T-cell (primary cell): ENCODE measurements around the gene MFAP3. TPM values are rescaled to one million over a fixed set of nuclear protein-coding genes. Genes with fewer than 3 reads are reported as not detected.
A peak's percentile ranks its signal among the peaks of the same experiment; 100 is the strongest.

Experiments
- ATAC-seq, 4 experiments: fragments of 200-7000 bp in 3 of 4; fragments of 150-1000 bp in 1 of 4; cut with Tn5 transposase; replicated peaks in 1 of 4; 1 replicate in 3 of 4; 2 replicates in 1 of 4; pipeline ENCODE4 v1.10.0; 2021; ENCODE audit warnings: moderate library complexity in 3 of 4, mild to moderate bottlenecking in 2 of 4, moderate number of reproducible peaks in 1 of 4
- CTCF ChIA-PET, 2 donors: fragments of 300-600 bp; sonication (Branson Sonifier 250); formaldehyde crosslinking; loops; one replicate each; lab custom pipeline; 2022; ENCODE audit warnings: antibody characterized with exemption in 2 of 2; lab: Charles Lee
- POLR2A ChIA-PET, 2 donors: fragments of 300-600 bp; sonication (Branson Sonifier 250); formaldehyde crosslinking; loops; one replicate each; lab custom pipeline; 2022; ENCODE audit warnings: antibody characterized with exemption in 2 of 2; lab: Charles Lee
- DNase-seq, 35 experiments: peaks; one replicate each; pipeline versions ENCODE4 v3.0.0 to v3.0.0-alpha.2; 2013 to 2023
- H3K27ac ChIP-seq: one replicate; pipeline ENCODE4 v1.5.1; 2013; ENCODE audit warnings: low read length
- H3K27me3 ChIP-seq, 2 experiments: replicated peaks in 1 of 2; 1 replicate in 1 of 2; 2 replicates in 1 of 2; pipeline versions ENCODE4 v1.6.1 to v1.7.0; 2013; ENCODE audit warnings: low read length in 1 of 2, mixed read lengths in 1 of 2; ENCODE audit not compliant: control insufficient read depth in 2 of 2, insufficient read depth in 2 of 2; ENCODE audit errors: extremely low read depth in 1 of 2
- H3K36me3 ChIP-seq, 2 donors: 1 replicate in 1 of 2; 2 replicates in 1 of 2; pipeline versions ENCODE4 v1.6.1 to v1.7.0; 2013; ENCODE audit warnings: low read length in 1 of 2; ENCODE audit not compliant: control insufficient read depth in 2 of 2, insufficient read depth in 1 of 2; ENCODE audit errors: extremely low read depth in 1 of 2
- H3K4me1 ChIP-seq, 2 experiments: 1 replicate in 1 of 2; 2 replicates in 1 of 2; pipeline versions ENCODE4 v1.6.1 to v1.7.0; 2013; ENCODE audit warnings: low read length in 2 of 2, mixed read lengths in 1 of 2; ENCODE audit not compliant: insufficient read depth in 2 of 2, control insufficient read depth in 1 of 2; ENCODE audit errors: extremely low read depth in 1 of 2
- H3K4me3 ChIP-seq, 2 donors: 1 replicate in 1 of 2; 2 replicates in 1 of 2; pipeline versions ENCODE4 v1.5.1 to v1.7.0; 2013; ENCODE audit warnings: mild to moderate bottlenecking in 2 of 2, low read length in 1 of 2, moderate library complexity in 1 of 2; ENCODE audit not compliant: control insufficient read depth in 1 of 2; ENCODE audit errors: extremely low read depth in 1 of 2
- H3K9me3 ChIP-seq: 2 replicates; pipeline ENCODE4 v1.7.0; 2013
- H3K27ac Mint-ChIP-seq, 2 donors: one replicate each; pipeline ENCODE4 v1.8.0; 2020 to 2021; ENCODE audit warnings: mild to moderate bottlenecking in 2 of 2, mixed read lengths in 2 of 2
- H3K27me3 Mint-ChIP-seq, 2 donors: one replicate each; pipeline ENCODE4 v1.8.0; 2021 to 2022; ENCODE audit warnings: mixed read lengths in 2 of 2
- H3K36me3 Mint-ChIP-seq: one replicate; pipeline ENCODE4 v1.8.0; 2021; ENCODE audit warnings: mixed read lengths
- H3K4me1 Mint-ChIP-seq, 3 donors: one replicate each; pipeline ENCODE4 v1.8.0; 2020 to 2022; ENCODE audit warnings: mixed read lengths in 3 of 3, mild to moderate bottlenecking in 1 of 3
- H3K4me3 Mint-ChIP-seq, 3 donors: one replicate each; pipeline ENCODE4 v1.8.0; 2020 to 2022; ENCODE audit warnings: mild to moderate bottlenecking in 3 of 3, mixed read lengths in 3 of 3, moderate library complexity in 3 of 3
- H3K9me3 Mint-ChIP-seq, 3 donors: one replicate each; pipeline ENCODE4 v1.8.0; 2020 to 2022; ENCODE audit warnings: mixed read lengths in 3 of 3
- WGBS: methylation state at CpG from one replicate; pipeline ENCODE4 v1.1.5; 2013; ENCODE audit warnings: missing lambda C conversion rate; ENCODE audit not compliant: insufficient coverage; 5-methylcytosine and 5-hydroxymethylcytosine counted together
- total RNA-seq, 35 experiments: library from RNA in 6 of 35; stranded (reverse) in 6 of 35; fragments of 120-200 nt in 1 of 35; gene quantifications; one replicate each; pipeline versions ENCODE4 v1.2.1 to v1.2.4 and lab custom pipeline; 2013 to 2026

MFAP3 gene
- total RNA-seq, 5 donors from 2014 or later (not counting 1 experiment from before 2014, with no cell fraction given), result 15.5 to 25.1 (median 23.6) TPM

DNA sequence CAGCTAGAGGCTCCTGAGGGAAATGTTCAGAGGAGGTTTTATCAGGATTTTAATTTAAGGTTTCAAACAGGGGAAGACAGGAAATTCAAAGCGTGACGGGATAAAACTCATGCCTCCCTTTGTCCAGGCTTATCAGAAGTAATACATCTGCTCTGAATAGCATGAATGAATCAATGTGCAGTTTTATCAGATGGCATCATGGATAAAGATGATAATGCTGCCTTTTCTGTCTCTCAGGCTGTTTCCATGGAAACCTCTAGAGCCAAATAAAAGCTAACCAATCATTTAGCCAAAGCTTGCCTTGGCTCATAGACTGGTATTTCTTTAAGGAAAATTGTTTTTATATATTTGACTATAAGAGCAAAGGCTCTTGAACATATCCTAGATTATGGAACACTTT is 16.4 kb downstream of the MFAP3 start:
- no peaks in the 10 kb centered on the region for H3K27me3 Mint-ChIP-seq
- Histone ChIP-seq H3K27me3 (no peaks in the 10 kb centered on the region), H3K9me3 (no peaks in the 10 kb centered on the region), H3K4me1 (peaks cover 0 to 8% of the 10 kb centered on the region in 2 experiments), H3K27ac (no peak overlapping the region), H3K36me3 (peaks cover 0 to 22% of the 10 kb centered on the region in 2 donors), H3K4me3 (no peak overlapping the region)
- peaks cover 29 to 35% (median 33%) of the 10 kb centered on the region in 3 donors for H3K4me1 Mint-ChIP-seq
- POLR2A ChIA-PET, result no interaction called here
- DNase-seq, result no peak
- CTCF ChIA-PET, result interaction anchor here in 1 of 2 donors (0.6 kb wide), 1 partner anchor 305 kb away, joined by 4 read pairs; no protein-coding TSS in a partner anchor
- no CpG with 5 or more reads among the region's 2 CpGs for WGBS
- no peaks in the 10 kb centered on the region for H3K9me3 Mint-ChIP-seq
- H3K36me3 Mint-ChIP-seq, result peaks cover 48% of the 10 kb centered on the region
- no peak overlapping the region for H3K27ac Mint-ChIP-seq
- ATAC-seq, result no peak
- no peak overlapping the region for H3K4me3 Mint-ChIP-seq

DNA sequence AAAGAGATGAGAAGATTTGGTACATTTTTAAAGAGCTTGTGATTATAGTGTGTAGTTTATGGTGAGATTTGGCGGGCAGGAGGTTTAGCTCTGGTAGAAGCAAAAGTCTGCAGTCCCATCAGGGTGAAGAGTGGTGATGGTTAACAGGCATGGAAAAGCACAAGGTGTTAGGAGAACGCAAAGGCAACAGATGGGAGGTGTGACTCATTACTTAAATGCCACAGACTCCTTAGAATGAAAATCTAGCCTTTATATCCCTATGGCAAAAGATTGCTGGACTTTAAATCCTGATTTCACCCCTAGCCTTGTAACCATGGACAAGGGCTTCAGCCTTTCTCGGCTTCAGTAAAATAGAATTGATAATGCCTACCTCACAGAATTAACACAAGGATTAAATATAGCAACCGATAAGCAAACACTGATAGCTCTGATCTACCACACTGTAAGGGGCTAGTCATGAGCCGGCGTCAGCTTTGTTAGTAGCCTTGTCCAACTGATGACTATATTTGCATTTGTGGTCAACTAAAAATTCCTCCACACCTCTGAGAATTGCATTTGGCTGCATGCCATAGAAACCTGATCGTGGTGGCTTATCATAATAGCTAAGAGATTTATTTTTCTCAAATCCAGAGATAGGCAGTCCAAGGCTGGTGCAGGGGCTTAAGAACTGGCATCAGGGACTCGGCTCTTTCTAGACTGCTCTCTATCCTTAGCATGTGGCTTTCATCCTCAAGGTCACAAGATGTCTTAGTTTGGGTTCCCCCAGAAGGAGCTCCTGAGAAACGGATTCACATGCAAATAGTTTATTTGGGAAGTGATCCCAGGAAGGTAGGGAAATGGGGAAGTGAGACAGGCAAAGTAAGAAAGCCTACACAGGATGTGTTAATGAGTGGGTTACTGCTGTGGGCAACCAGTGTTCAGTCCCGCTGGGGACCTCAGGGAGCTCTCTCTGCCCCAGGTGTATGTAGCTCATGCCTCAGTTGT is 19.6 kb downstream of the MFAP3 start:
- peaks cover 0 to 9% of the 10 kb centered on the region in 2 donors for H3K36me3 ChIP-seq
- Mint-ChIP-seq H3K27ac (peak overlapping the region; percentile 3 to 18), H3K36me3 (peaks cover 26% of the 10 kb centered on the region), H3K4me1 (peaks cover 22 to 24% (median 23%) of the 10 kb centered on the region in 3 donors), H3K4me3 (no peak overlapping the region), H3K27me3 (no peaks in the 10 kb centered on the region), H3K9me3 (no peaks in the 10 kb centered on the region)
- H3K9me3 ChIP-seq, result no peaks in the 10 kb centered on the region
- ATAC-seq (peak in 2 of 4 experiments; percentile 30 to 50), DNase-seq (no peak)
- CTCF ChIA-PET, result interaction anchor here (0.6 to 1.4 kb wide), 4 partner anchors 8 to 14 kb away, joined by 3 to 5 read pairs (median 4); no protein-coding TSS in a partner anchor
- POLR2A ChIA-PET, result no interaction called here
- H3K27ac ChIP-seq, result no peak overlapping the region
- H3K4me3 ChIP-seq, result no peak overlapping the region
- H3K27me3 ChIP-seq, result no peaks in the 10 kb centered on the region
- H3K4me1 ChIP-seq, result peaks cover 0 to 8% of the 10 kb centered on the region in 2 experiments
- 92% methylated on average over 2 of the region's 10 CpGs for WGBS

DNA sequence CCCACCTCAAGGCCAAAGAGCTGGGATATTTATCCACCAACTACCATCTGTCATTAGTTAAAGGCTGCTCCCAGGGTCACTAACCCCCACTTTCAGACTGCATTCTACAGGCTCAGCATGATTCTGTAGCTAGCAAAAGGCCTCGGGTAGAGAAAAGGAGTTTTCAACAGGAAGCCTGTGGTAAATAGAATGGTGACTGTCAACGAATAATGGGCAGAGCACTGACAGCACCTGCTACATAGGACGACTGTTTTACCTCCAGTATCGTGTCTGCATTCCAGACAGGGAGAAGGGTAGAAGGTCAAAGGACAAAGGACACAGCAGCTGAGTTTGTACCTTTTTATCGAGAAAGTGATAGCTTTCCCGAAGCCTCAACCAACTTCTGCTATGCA is 20.3 kb downstream of the MFAP3 start:
- peak in 1 of 4 experiments; percentile 53 for ATAC-seq
- H3K27ac ChIP-seq, result no peak overlapping the region
- DNase-seq, result no peak

GRCh38 chr5:154059583-154059982 is 20.8 kb downstream of the MFAP3 start:
- ATAC-seq (no peak), DNase-seq (peak in 1 of 35 experiments; percentile 10)
- Histone ChIP-seq H3K4me1 (peaks cover 0 to 8% of the 10 kb centered on the region in 2 experiments), H3K4me3 (no peak overlapping the region), H3K36me3 (no peaks in the 10 kb centered on the region), H3K9me3 (no peaks in the 10 kb centered on the region), H3K27ac (no peak overlapping the region), H3K27me3 (no peaks in the 10 kb centered on the region)
- H3K36me3 Mint-ChIP-seq, result peaks cover 15% of the 10 kb centered on the region
- CTCF ChIA-PET, result interaction anchor here (0.6 to 1.4 kb wide), 2 partner anchors 13 to 148 kb away, joined by 3 to 5 read pairs; no protein-coding TSS in a partner anchor
- POLR2A ChIA-PET, result interaction anchor here (0.6 to 1.1 kb wide), 3 partner anchors 11 to 1680 kb away, joined by 4 to 5 read pairs (median 4); no protein-coding TSS in a partner anchor
- no peaks in the 10 kb centered on the region for H3K27me3 Mint-ChIP-seq
- no peaks in the 10 kb centered on the region for H3K9me3 Mint-ChIP-seq
- peaks cover 22 to 24% (median 23%) of the 10 kb centered on the region in 3 donors for H3K4me1 Mint-ChIP-seq
- peak overlapping the region in 1 of 2 donors; percentile 3 for H3K27ac Mint-ChIP-seq
- 90% methylated on average over 2 of the region's 4 CpGs for WGBS
- no peak overlapping the region for H3K4me3 Mint-ChIP-seq

More for the DNA sequence above, 20.3 kb downstream of the MFAP3 start:
- Histone ChIP-seq H3K4me3 (no peak overlapping the region), H3K4me1 (peaks cover 0 to 8% of the 10 kb centered on the region in 2 experiments), H3K9me3 (no peaks in the 10 kb centered on the region), H3K36me3 (peaks cover 0 to 4% of the 10 kb centered on the region in 2 donors), H3K27me3 (no peaks in the 10 kb centered on the region)
- WGBS, result 52% methylated on average over 5 of the region's 6 CpGs
- ChIA-PET POLR2A (interaction anchor here in 1 of 2 donors (1.1 kb wide), 1 partner anchor 19 kb away, joined by 4 read pairs; no protein-coding TSS in a partner anchor), CTCF (interaction anchor here in 1 of 2 donors (0.6 to 1.4 kb wide), 3 partner anchors 9 to 13 kb away, joined by 3 to 5 read pairs (median 3); no protein-coding TSS in a partner anchor)
- H3K27me3 Mint-ChIP-seq, result no peaks in the 10 kb centered on the region
- peaks cover 19% of the 10 kb centered on the region for H3K36me3 Mint-ChIP-seq
- H3K9me3 Mint-ChIP-seq, result no peaks in the 10 kb centered on the region
- H3K4me3 Mint-ChIP-seq, result no peak overlapping the region
- H3K27ac Mint-ChIP-seq, result peak overlapping the region; percentile 3 to 18
- H3K4me1 Mint-ChIP-seq, result peaks cover 22 to 24% (median 23%) of the 10 kb centered on the region in 3 donors

- ChIA-PET CTCF (interaction anchor here (0.6 to 2.4 kb wide), 5 partner anchors 12 to 1999 kb away, joined by 4 to 15 read pairs (median 8); no protein-coding TSS in a partner anchor), POLR2A (no interaction called here)
- Histone ChIP-seq H3K9me3 (no peaks in the 10 kb centered on the region), H3K27me3 (no peaks in the 10 kb centered on the region), H3K4me3 (no peak overlapping the region), H3K36me3 (no peaks in the 10 kb centered on the region), H3K27ac (no peak overlapping the region), H3K4me1 (peaks cover 0 to 8% of the 10 kb centered on the region in 2 experiments)
- H3K27ac Mint-ChIP-seq, result no peak overlapping the region
- DNase-seq (no peak), ATAC-seq (no peak)
- 100% methylated on average over 1 of the region's 3 CpGs for WGBS
- peaks cover 20 to 23% (median 22%) of the 10 kb centered on the region in 3 donors for H3K4me1 Mint-ChIP-seq
- H3K27me3 Mint-ChIP-seq, result no peaks in the 10 kb centered on the region
- H3K36me3 Mint-ChIP-seq, result peaks cover 10% of the 10 kb centered on the region
- no peaks in the 10 kb centered on the region for H3K9me3 Mint-ChIP-seq
- H3K4me3 Mint-ChIP-seq, result no peak overlapping the region
These were observed 21.8 kb downstream of the MFAP3 start for GRCh38 chr5:154060606-154061005.

- Histone ChIP-seq H3K4me1 (peaks cover 0 to 8% of the 10 kb centered on the region in 2 experiments), H3K27me3 (no peaks in the 10 kb centered on the region), H3K27ac (no peak overlapping the region), H3K9me3 (no peaks in the 10 kb centered on the region), H3K36me3 (no peaks in the 10 kb centered on the region), H3K4me3 (no peak overlapping the region)
- Mint-ChIP-seq H3K4me3 (no peak overlapping the region), H3K27ac (no peak overlapping the region), H3K9me3 (no peaks in the 10 kb centered on the region), H3K27me3 (peaks cover 0 to under 1% of the 10 kb centered on the region in 2 donors), H3K36me3 (no peaks in the 10 kb centered on the region), H3K4me1 (peaks cover 10 to 15% (median 14%) of the 10 kb centered on the region in 3 donors)
- DNase-seq (no peak), ATAC-seq (no peak)
- ChIA-PET CTCF (interaction anchor here in 1 of 2 donors (0.6 to 1.3 kb wide), 4 partner anchors 9 to 723 kb away, joined by 3 to 8 read pairs (median 6); no protein-coding TSS in a partner anchor), POLR2A (no interaction called here)
These were observed 24.6 kb downstream of the MFAP3 start for GRCh38 chr5:154063372-154063771.
